Colonic mucosa (tissue), 4 donors: ENCODE measurements around the gene ABLIM3. TPM values are rescaled to one million over a fixed set of nuclear protein-coding genes. Genes with fewer than 3 reads are reported as not detected.

Experiments
- DNase-seq: peaks from one replicate; pipeline ENCODE4 v3.0.0-alpha.2; 2020
- H3K27ac ChIP-seq: fragments of 200-600 bp; one replicate; pipeline ENCODE4 v1.8.0; 2021
- H3K27me3 ChIP-seq: fragments of 200-600 bp; one replicate; pipeline ENCODE4 v1.8.0; 2021
- H3K36me3 ChIP-seq: fragments of 200-600 bp; one replicate; pipeline ENCODE4 v1.8.0; 2021
- H3K4me1 ChIP-seq: fragments of 200-600 bp; one replicate; pipeline ENCODE4 v1.8.0; 2021; ENCODE audit warnings: mild to moderate bottlenecking
- H3K4me3 ChIP-seq: fragments of 200-600 bp; one replicate; pipeline ENCODE4 v1.8.0; 2021
- H3K9ac ChIP-seq, 2 donors: one replicate each; pipeline ENCODE4 v1.7.0; 2013; ENCODE audit warnings: control low read depth in 2 of 2, low read depth in 2 of 2, low read length in 2 of 2
- H3K9me3 ChIP-seq: fragments of 200-600 bp; one replicate; pipeline ENCODE4 v1.8.0; 2021
- CTCF ChIP-seq: fragments of 200-600 bp; IDR thresholded peaks from one replicate; pipeline ENCODE4 v1.8.0; 2022; ENCODE audit warnings: antibody characterized with exemption, mild to moderate bottlenecking
- intact Hi-C: fragments of 100-400 bp; cut with DNase I; formaldehyde crosslinking; loops from one replicate; pipeline ENCODE4 v1.14.1; 2022
- total RNA-seq, 2 donors: library from RNA; stranded (reverse); fragmentation: NEBNext Ultra II Directional in 1 of 2; extraction: Animal tissue kit (Norgen Biotek cat#: 25700) in 1 of 2; gene quantifications; one replicate each; pipeline ENCODE4 v1.2.1, GENCODE V29; 2021
- donor health status: healthy.
- donor health status: DM: no; HTN: no; CAD: no.
- donor health status: DM: no; HTN: no; CAD: no.

Gene ABLIM3
- total RNA-seq, 2 donors from 2014 or later = 2.3 to 4.1 TPM

GRCh38 chr5:149215478-149216090 lies 74.3 kb downstream of the ABLIM3 start:
- Histone ChIP-seq H3K27ac (no peak overlapping the region), H3K9me3 (no peaks in the 10 kb centered on the region), H3K4me3 (no peak overlapping the region), H3K4me1 (no peaks in the 10 kb centered on the region), H3K9ac (no peak overlapping the region), H3K36me3 (no peaks in the 10 kb centered on the region), H3K27me3 (no peaks in the 10 kb centered on the region)
- intact Hi-C loops = no loop called here
- DNase-seq = no peak
- no peak for TF ChIP-seq CTCF

GRCh38 chr5:149216496-149216895 lies 75.2 kb downstream of the ABLIM3 start:
- no peaks in the 10 kb centered on the region for H3K4me1 ChIP-seq
- intact Hi-C loops = no loop called here
- H3K4me3 ChIP-seq = no peak overlapping the region
- DNase-seq = no peak
- TF ChIP-seq CTCF = no peak
- H3K27me3 ChIP-seq = no peaks in the 10 kb centered on the region
- no peak overlapping the region for H3K27ac ChIP-seq
- H3K36me3 ChIP-seq = no peaks in the 10 kb centered on the region
- no peak overlapping the region for H3K9ac ChIP-seq
- no peaks in the 10 kb centered on the region for H3K9me3 ChIP-seq

GRCh38 chr5:149217096-149217802 lies 76.0 kb downstream of the ABLIM3 start:
- no peaks in the 10 kb centered on the region for H3K36me3 ChIP-seq
- no peak for TF ChIP-seq CTCF
- intact Hi-C loops = no loop called here
- H3K4me1 ChIP-seq = no peaks in the 10 kb centered on the region
- no peaks in the 10 kb centered on the region for H3K9me3 ChIP-seq
- no peak for DNase-seq
- no peak overlapping the region for H3K4me3 ChIP-seq
- no peaks in the 10 kb centered on the region for H3K27me3 ChIP-seq
- H3K9ac ChIP-seq = no peak overlapping the region
- H3K27ac ChIP-seq = no peak overlapping the region

GRCh38 chr5:149217803-149218155 lies 76.5 kb downstream of the ABLIM3 start:
- Histone ChIP-seq H3K4me3 (no peak overlapping the region), H3K9ac (no peak overlapping the region), H3K9me3 (no peaks in the 10 kb centered on the region), H3K4me1 (no peaks in the 10 kb centered on the region), H3K27me3 (no peaks in the 10 kb centered on the region), H3K36me3 (no peaks in the 10 kb centered on the region), H3K27ac (no peak overlapping the region)
- no peak for TF ChIP-seq CTCF
- no peak for DNase-seq
- intact Hi-C loops = no loop called here

- intact Hi-C loops = no loop called here
- no peak overlapping the region for H3K27ac ChIP-seq
- TF ChIP-seq CTCF = no peak
- H3K27me3 ChIP-seq = no peaks in the 10 kb centered on the region
- H3K36me3 ChIP-seq = no peaks in the 10 kb centered on the region
- no peak overlapping the region for H3K9ac ChIP-seq
- no peak for DNase-seq
- H3K4me1 ChIP-seq = no peaks in the 10 kb centered on the region
- no peak overlapping the region for H3K4me3 ChIP-seq
- H3K9me3 ChIP-seq = no peaks in the 10 kb centered on the region
These were observed 78.3 kb downstream of the ABLIM3 start for GRCh38 chr5:149219584-149219983.
